GM12874 (cell line): ENCODE measurements around the gene HIBCH.

Experiments
- CTCF ChIP-seq: IDR thresholded peaks from 2 replicates; pipeline ENCODE4 v1.5.1; 2011; ENCODE audit warnings: low read depth, mild to moderate bottlenecking, control low read depth, low read length, moderate library complexity; ENCODE audit not compliant: insufficient read depth

Gene HIBCH

GRCh38 chr2:190319555-190320498 lies at the start of gene HIBCH:
HIBCH (minus strand) TSS chr2:190319826; CDS start chr2:190319750, 76 bp downstream.
- TF ChIP-seq CTCF: peak; percentile 66

- no peak for TF ChIP-seq CTCF
Observed at GRCh38 chr2:190367091-190367490, 47.5 kb upstream of the HIBCH start.

GRCh38 chr2:190366248-190366753 lies 46.7 kb upstream of the HIBCH start:
- TF ChIP-seq CTCF: no peak

GRCh38 chr2:190365499-190366204 lies 46.0 kb upstream of the HIBCH start:
- no peak for TF ChIP-seq CTCF

GRCh38 chr2:190362894-190363293 lies 43.3 kb upstream of the HIBCH start:
- TF ChIP-seq CTCF: no peak

GRCh38 chr2:190361572-190361971 lies 41.9 kb upstream of the HIBCH start:
- TF ChIP-seq CTCF: no peak

- no peak for TF ChIP-seq CTCF
Observed at GRCh38 chr2:190360965-190361364, 41.3 kb upstream of the HIBCH start.
